Transverse colon (tissue), 4 donors: ENCODE results near the gene MSL2.
"Not testable (repeated sequence)": the region's sequence is repeated elsewhere in the genome, so short reads cannot be mapped to it uniquely, and the experiment has no call there.

Experiments used
- CTCF ChIP-seq, 5 experiments: fragments of 200-600 bp in 3 of 5; fragments of 450-650 bp in 2 of 5; sonication (generic) in 3 of 5; IDR thresholded peaks; 1 replicate in 2 of 5; 2 replicates in 3 of 5; pipeline ENCODE4 v1.5.1; 2016 to 2017; ENCODE audit warnings: antibody characterized with exemption in 5 of 5, inconsistent platforms in 3 of 5, mild to moderate bottlenecking in 2 of 5, moderate library complexity in 1 of 5
- EP300 ChIP-seq: sonication (generic); formaldehyde crosslinking; IDR thresholded peaks from one replicate; pipeline ENCODE4 v1.6.1; 2017; ENCODE audit warnings: antibody characterized with exemption, low read depth
- POLR2A ChIP-seq: fragments of 450-650 bp; IDR thresholded peaks from one replicate; pipeline ENCODE4 v1.6.1; 2016; ENCODE audit warnings: antibody characterized with exemption, mild to moderate bottlenecking, moderate library complexity
- POLR2AphosphoS5 ChIP-seq, 3 donors: sonication (generic); formaldehyde crosslinking; IDR thresholded peaks; one replicate each; pipeline ENCODE4 v1.6.1; 2016; ENCODE audit warnings: antibody characterized with exemption in 3 of 3

GRCh38 chr3:136144397-136144796 lies 51.7 kb downstream of the MSL2 start:
- TF ChIP-seq CTCF (IDR thresholded peaks at IDR 0.05); EP300; POLR2A; POLR2AphosphoS5 (IDR thresholded peaks at IDR 0.05): not testable (repeated sequence)
